Liver (tissue), 3 donors: ENCODE data around the gene IRF9.

Experiments
- FOXA1 ChIP-seq: IDR thresholded peaks from 2 replicates; pipeline ENCODE4 v1.6.1; 2016; ENCODE audit warnings: antibody characterized with exemption
- GABPA ChIP-seq, 2 donors: IDR thresholded peaks in 1 of 2; conservative IDR thresholded peaks in 1 of 2; 2 replicates each; pipeline ENCODE4 v1.6.1; 2016; ENCODE audit warnings: antibody characterized with exemption in 2 of 2, mild to moderate bottlenecking in 1 of 2, moderate library complexity in 1 of 2
- JUND ChIP-seq, 2 donors: IDR thresholded peaks; 2 replicates each; pipeline ENCODE4 v1.6.1; 2016; ENCODE audit warnings: antibody characterized with exemption in 2 of 2
- RAD21 ChIP-seq, 2 donors: IDR thresholded peaks; 2 replicates each; pipeline ENCODE4 v1.6.1; 2016; ENCODE audit warnings: antibody characterized with exemption in 2 of 2, mild to moderate bottlenecking in 2 of 2
- SP1 ChIP-seq: IDR thresholded peaks from 2 replicates; pipeline ENCODE4 v1.6.1; 2018; ENCODE audit warnings: antibody characterized with exemption, mild to moderate bottlenecking
- TAF1 ChIP-seq: conservative IDR thresholded peaks from 2 replicates; pipeline ENCODE4 v1.6.1; 2016; ENCODE audit warnings: antibody characterized with exemption, mild to moderate bottlenecking
- YY1 ChIP-seq: IDR thresholded peaks from 2 replicates; pipeline ENCODE4 v1.6.1; 2016; ENCODE audit warnings: antibody characterized with exemption, mild to moderate bottlenecking
- TF ChIP-seq, protein P1 (sequence below): fragments of 150-350 bp; IDR thresholded peaks from 2 replicates; pipeline ENCODE4 v1.5.1; 2017; ENCODE audit warnings: improper control_type of control experiment, low read depth, low read length; ENCODE audit not compliant: missing input control
- TF ChIP-seq, protein P2 (sequence below): IDR thresholded peaks from 2 replicates; pipeline ENCODE4 v1.6.1; 2016; ENCODE audit warnings: antibody characterized with exemption
- TF ChIP-seq, protein P3 (sequence below): IDR thresholded peaks from 2 replicates; pipeline ENCODE4 v1.6.1; 2016; ENCODE audit warnings: antibody characterized with exemption
- TF ChIP-seq, protein P4 (sequence below): IDR thresholded peaks from 2 replicates; pipeline ENCODE4 v1.6.1; 2016; ENCODE audit warnings: antibody characterized with exemption, mild to moderate bottlenecking
- TF ChIP-seq, protein P5 (sequence below): IDR thresholded peaks from 2 replicates; pipeline ENCODE4 v1.6.1; 2016; ENCODE audit warnings: antibody characterized with exemption
- donor health status: healthy.
- donor health status: healthy.

DNA sequence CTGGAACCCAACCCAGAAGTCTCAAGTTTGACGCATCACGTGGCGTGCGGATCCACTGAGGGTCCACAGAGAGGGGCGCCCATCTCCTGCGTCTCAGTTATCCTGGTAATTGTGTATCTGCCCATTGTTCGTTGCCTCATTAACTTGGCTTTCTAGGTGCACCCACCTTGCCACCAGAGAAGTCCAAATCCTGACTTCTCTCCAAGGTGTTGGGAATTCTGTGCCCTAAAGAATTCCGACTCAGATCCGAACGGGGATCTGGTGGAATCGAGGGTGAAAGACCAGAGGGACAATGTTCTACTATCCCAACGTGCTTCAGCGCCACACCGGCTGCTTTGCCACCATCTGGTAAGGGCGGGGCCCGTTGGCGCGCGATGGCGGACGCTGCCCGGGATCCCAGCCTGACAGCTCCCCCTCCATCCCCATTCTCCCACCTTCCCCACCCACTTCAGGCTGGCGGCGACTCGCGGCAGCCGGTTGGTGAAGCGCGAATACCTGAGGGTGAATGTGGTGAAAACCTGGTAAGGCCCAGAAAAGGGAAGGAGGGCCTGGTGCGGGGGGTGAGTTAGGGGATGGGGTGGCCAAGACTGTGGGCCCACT is 11.3 kb downstream of the IRF9 start:
- TF ChIP-seq, protein P1, sequence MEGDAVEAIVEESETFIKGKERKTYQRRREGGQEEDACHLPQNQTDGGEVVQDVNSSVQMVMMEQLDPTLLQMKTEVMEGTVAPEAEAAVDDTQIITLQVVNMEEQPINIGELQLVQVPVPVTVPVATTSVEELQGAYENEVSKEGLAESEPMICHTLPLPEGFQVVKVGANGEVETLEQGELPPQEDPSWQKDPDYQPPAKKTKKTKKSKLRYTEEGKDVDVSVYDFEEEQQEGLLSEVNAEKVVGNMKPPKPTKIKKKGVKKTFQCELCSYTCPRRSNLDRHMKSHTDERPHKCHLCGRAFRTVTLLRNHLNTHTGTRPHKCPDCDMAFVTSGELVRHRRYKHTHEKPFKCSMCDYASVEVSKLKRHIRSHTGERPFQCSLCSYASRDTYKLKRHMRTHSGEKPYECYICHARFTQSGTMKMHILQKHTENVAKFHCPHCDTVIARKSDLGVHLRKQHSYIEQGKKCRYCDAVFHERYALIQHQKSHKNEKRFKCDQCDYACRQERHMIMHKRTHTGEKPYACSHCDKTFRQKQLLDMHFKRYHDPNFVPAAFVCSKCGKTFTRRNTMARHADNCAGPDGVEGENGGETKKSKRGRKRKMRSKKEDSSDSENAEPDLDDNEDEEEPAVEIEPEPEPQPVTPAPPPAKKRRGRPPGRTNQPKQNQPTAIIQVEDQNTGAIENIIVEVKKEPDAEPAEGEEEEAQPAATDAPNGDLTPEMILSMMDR = no peak
- no peak for TF ChIP-seq GABPA (IDR thresholded peaks at IDR 0.05 in 1 of 2, conservative IDR thresholded peaks at IDR 0.05 in 1 of 2)
- no peak for TF ChIP-seq FOXA1
- TF ChIP-seq JUND (IDR thresholded peaks at IDR 0.05) = no peak
- TF ChIP-seq, protein P2, sequence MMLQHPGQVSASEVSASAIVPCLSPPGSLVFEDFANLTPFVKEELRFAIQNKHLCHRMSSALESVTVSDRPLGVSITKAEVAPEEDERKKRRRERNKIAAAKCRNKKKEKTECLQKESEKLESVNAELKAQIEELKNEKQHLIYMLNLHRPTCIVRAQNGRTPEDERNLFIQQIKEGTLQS = no peak
- TF ChIP-seq, protein P3, sequence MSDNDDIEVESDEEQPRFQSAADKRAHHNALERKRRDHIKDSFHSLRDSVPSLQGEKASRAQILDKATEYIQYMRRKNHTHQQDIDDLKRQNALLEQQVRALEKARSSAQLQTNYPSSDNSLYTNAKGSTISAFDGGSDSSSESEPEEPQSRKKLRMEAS = no peak
- TF ChIP-seq, protein P4, sequence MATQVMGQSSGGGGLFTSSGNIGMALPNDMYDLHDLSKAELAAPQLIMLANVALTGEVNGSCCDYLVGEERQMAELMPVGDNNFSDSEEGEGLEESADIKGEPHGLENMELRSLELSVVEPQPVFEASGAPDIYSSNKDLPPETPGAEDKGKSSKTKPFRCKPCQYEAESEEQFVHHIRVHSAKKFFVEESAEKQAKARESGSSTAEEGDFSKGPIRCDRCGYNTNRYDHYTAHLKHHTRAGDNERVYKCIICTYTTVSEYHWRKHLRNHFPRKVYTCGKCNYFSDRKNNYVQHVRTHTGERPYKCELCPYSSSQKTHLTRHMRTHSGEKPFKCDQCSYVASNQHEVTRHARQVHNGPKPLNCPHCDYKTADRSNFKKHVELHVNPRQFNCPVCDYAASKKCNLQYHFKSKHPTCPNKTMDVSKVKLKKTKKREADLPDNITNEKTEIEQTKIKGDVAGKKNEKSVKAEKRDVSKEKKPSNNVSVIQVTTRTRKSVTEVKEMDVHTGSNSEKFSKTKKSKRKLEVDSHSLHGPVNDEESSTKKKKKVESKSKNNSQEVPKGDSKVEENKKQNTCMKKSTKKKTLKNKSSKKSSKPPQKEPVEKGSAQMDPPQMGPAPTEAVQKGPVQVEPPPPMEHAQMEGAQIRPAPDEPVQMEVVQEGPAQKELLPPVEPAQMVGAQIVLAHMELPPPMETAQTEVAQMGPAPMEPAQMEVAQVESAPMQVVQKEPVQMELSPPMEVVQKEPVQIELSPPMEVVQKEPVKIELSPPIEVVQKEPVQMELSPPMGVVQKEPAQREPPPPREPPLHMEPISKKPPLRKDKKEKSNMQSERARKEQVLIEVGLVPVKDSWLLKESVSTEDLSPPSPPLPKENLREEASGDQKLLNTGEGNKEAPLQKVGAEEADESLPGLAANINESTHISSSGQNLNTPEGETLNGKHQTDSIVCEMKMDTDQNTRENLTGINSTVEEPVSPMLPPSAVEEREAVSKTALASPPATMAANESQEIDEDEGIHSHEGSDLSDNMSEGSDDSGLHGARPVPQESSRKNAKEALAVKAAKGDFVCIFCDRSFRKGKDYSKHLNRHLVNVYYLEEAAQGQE = no peak
- no peak for TF ChIP-seq SP1
- TF ChIP-seq RAD21 (IDR thresholded peaks at IDR 0.05) = no peak
- TF ChIP-seq, protein P5, sequence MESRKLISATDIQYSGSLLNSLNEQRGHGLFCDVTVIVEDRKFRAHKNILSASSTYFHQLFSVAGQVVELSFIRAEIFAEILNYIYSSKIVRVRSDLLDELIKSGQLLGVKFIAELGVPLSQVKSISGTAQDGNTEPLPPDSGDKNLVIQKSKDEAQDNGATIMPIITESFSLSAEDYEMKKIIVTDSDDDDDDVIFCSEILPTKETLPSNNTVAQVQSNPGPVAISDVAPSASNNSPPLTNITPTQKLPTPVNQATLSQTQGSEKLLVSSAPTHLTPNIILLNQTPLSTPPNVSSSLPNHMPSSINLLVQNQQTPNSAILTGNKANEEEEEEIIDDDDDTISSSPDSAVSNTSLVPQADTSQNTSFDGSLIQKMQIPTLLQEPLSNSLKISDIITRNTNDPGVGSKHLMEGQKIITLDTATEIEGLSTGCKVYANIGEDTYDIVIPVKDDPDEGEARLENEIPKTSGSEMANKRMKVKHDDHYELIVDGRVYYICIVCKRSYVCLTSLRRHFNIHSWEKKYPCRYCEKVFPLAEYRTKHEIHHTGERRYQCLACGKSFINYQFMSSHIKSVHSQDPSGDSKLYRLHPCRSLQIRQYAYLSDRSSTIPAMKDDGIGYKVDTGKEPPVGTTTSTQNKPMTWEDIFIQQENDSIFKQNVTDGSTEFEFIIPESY = no peak
- no peak for TF ChIP-seq YY1
- no peak for TF ChIP-seq TAF1
